HepG2 (cell line): Measurements from ENCODE around the gene GNA14.

Experiments
- EP300 ChIP-seq, 3 experiments: sonication (generic) in 1 of 3; formaldehyde crosslinking in 1 of 3; IDR thresholded peaks; 2 replicates each; pipeline versions ENCODE4 v1.5.1 to v1.6.1; 2011 to 2020; ENCODE audit warnings: low read depth in 2 of 3, low read length in 2 of 3, borderline replicate concordance in 1 of 3, improper control_type of control experiment in 1 of 3, mild to moderate bottlenecking in 1 of 3, missing genetic modification reagents in 1 of 3, moderate library complexity in 1 of 3
- FOXP4 ChIP-seq: sonication (generic); formaldehyde crosslinking; IDR thresholded peaks from 2 replicates; pipeline ENCODE4 v1.4.0; 2020; ENCODE audit warnings: missing genetic modification reagents
- GTF2F1 ChIP-seq: fragments of 150-350 bp; IDR thresholded peaks from 2 replicates; pipeline ENCODE4 v1.6.1; 2014; ENCODE audit warnings: low read length
- KLF9 ChIP-seq: IDR thresholded peaks from 2 replicates; pipeline ENCODE4 v1.6.1; 2016; ENCODE audit warnings: low read depth
- MLX ChIP-seq: IDR thresholded peaks from 2 replicates; pipeline ENCODE4 v1.6.1; 2016
- PCBP2 ChIP-seq: fragments of 200-400 bp; formaldehyde crosslinking; optimal IDR thresholded peaks from 2 replicates; pipeline ENCODE3; 2018; ENCODE audit warnings: low read length, low read depth; ENCODE audit not compliant: poor library complexity, severe bottlenecking
- PHF8 ChIP-seq: sonication (generic); formaldehyde crosslinking; IDR thresholded peaks from 2 replicates; pipeline ENCODE4 v1.5.0; 2020; ENCODE audit warnings: missing genetic modification reagents
- TSC22D2 ChIP-seq: sonication (generic); formaldehyde crosslinking; IDR thresholded peaks from 2 replicates; pipeline ENCODE4 v1.5.1; 2020; ENCODE audit warnings: missing genetic modification reagents, mild to moderate bottlenecking, borderline replicate concordance
- ZFP41 ChIP-seq: sonication (generic); formaldehyde crosslinking; IDR thresholded peaks from 2 replicates; pipeline ENCODE4 v1.4.0; 2020; ENCODE audit warnings: mild to moderate bottlenecking, missing genetic modification reagents, borderline replicate concordance
- ZNF431 ChIP-seq: sonication (generic); formaldehyde crosslinking; IDR thresholded peaks from 2 replicates; pipeline ENCODE4 v1.9.0; 2022; ENCODE audit warnings: missing genetic modification reagents, low read depth, mild to moderate bottlenecking, borderline replicate concordance
- TF ChIP-seq, protein P1 (sequence below): sonication (generic); formaldehyde crosslinking; IDR thresholded peaks from 2 replicates; pipeline ENCODE4 v1.4.0; 2020; ENCODE audit warnings: missing genetic modification reagents, mild to moderate bottlenecking, borderline replicate concordance

GRCh38 chr9:77531400-77531799 is 116.7 kb downstream of the GNA14 start:
- TF ChIP-seq KLF9 (CRISPR knock-in tag) (no peak), GTF2F1 (no peak), PHF8 (CRISPR knock-in tag) (no peak), PCBP2 (no peak), ZFP41 (CRISPR knock-in tag) (no peak), FOXP4 (no peak), MLX (CRISPR knock-in tag) (no peak), EP300 (IDR thresholded peaks at IDR 0.05; ENCODE audit: low read depth in 2 of 2, low read length in 2 of 2) (no peak), EP300 (CRISPR knock-in tag; IDR thresholded peaks at IDR 0.05; ENCODE audit: borderline replicate concordance) (no peak), ZNF431 (CRISPR knock-in tag) (no peak), TSC22D2 (CRISPR knock-in tag) (no peak)
- TF ChIP-seq, protein P1, sequence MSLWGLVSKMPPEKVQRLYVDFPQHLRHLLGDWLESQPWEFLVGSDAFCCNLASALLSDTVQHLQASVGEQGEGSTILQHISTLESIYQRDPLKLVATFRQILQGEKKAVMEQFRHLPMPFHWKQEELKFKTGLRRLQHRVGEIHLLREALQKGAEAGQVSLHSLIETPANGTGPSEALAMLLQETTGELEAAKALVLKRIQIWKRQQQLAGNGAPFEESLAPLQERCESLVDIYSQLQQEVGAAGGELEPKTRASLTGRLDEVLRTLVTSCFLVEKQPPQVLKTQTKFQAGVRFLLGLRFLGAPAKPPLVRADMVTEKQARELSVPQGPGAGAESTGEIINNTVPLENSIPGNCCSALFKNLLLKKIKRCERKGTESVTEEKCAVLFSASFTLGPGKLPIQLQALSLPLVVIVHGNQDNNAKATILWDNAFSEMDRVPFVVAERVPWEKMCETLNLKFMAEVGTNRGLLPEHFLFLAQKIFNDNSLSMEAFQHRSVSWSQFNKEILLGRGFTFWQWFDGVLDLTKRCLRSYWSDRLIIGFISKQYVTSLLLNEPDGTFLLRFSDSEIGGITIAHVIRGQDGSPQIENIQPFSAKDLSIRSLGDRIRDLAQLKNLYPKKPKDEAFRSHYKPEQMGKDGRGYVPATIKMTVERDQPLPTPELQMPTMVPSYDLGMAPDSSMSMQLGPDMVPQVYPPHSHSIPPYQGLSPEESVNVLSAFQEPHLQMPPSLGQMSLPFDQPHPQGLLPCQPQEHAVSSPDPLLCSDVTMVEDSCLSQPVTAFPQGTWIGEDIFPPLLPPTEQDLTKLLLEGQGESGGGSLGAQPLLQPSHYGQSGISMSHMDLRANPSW (CRISPR knock-in tag), result no peak
